ENCODE data around the gene DDX49. TPM values are rescaled to one million over a fixed set of nuclear protein-coding genes. Genes with fewer than 3 reads are reported as not detected.

The DDX49 gene
- 10 to 100 TPM; 82.1 to 91.0 TPM for total RNA-seq

GRCh38 chr19:18919086-18919899 is at the start of gene DDX49, which contains the start of gene COPE:
TSS of gene DDX49 (plus strand) at chr19:18919715. CDS start at chr19:18919742, 27 bp downstream.
TSS of gene COPE (minus strand) at chr19:18919387. CDS start at chr19:18919348, 39 bp downstream.
- POLR2A ChIA-PET = interaction anchor here (0.5 to 1.3 kb wide), 14 partner anchors 9 to 348 kb away, joined by 3 to 7 read pairs (median 3); partner anchors contain the start of genes REX1BD and UBA52
- CTCF ChIA-PET = interaction anchor here (0.5 to 1.1 kb wide), 4 partner anchors 52 to 1177 kb away, joined by 3 to 4 read pairs (median 3); no protein-coding TSS in a partner anchor

- ChIA-PET POLR2A (no interaction called here), CTCF (no interaction called here)
Observed at GRCh38 chr19:18869781-18870530, 49.6 kb upstream of the DDX49 start.

GRCh38 chr19:18870531-18871172 is 48.9 kb upstream of the DDX49 start:
- POLR2A ChIA-PET = interaction anchor here (0.6 to 0.7 kb wide), 2 partner anchors 9 to 336 kb away, joined by 3 to 5 read pairs; no protein-coding TSS in a partner anchor

GRCh38 chr19:18871543-18871942 is 48.0 kb upstream of the DDX49 start:
- CTCF ChIA-PET = interaction anchor here (0.7 to 1.8 kb wide), 2 partner anchors 24 to 443 kb away, joined by 3 to 5 read pairs; no protein-coding TSS in a partner anchor
- POLR2A ChIA-PET = interaction anchor here (0.7 kb wide), 1 partner anchor 10 kb away, joined by 5 read pairs; no protein-coding TSS in a partner anchor

More at GRCh38 chr19:18870531-18871172, 48.9 kb upstream of the DDX49 start:
- CTCF ChIA-PET = interaction anchor here (1.8 kb wide), 1 partner anchor 23 kb away, joined by 5 read pairs; no protein-coding TSS in a partner anchor

- ChIA-PET CTCF (no interaction called here), POLR2A (no interaction called here)
Observed at GRCh38 chr19:18875726-18876125, 43.8 kb upstream of the DDX49 start.

- ChIA-PET POLR2A (interaction anchor here (0.6 to 0.7 kb wide), 2 partner anchors 42 to 63 kb away, joined by 3 read pairs; partner anchors contain the start of genes COPE and DDX49), CTCF (interaction anchor here (0.6 to 0.7 kb wide), 4 partner anchors 12 to 395 kb away, joined by 3 to 4 read pairs (median 4); no protein-coding TSS in a partner anchor)
Observed at GRCh38 chr19:18876865-18877264, 42.6 kb upstream of the DDX49 start.

GRCh38 chr19:18878058-18878797 is 41.3 kb upstream of the DDX49 start:
- POLR2A ChIA-PET = interaction anchor here (0.5 kb wide), 1 partner anchor 120 kb away, joined by 8 read pairs; no protein-coding TSS in a partner anchor
- CTCF ChIA-PET = interaction anchor here (1.1 kb wide), 1 partner anchor 12 kb away, joined by 4 read pairs; no protein-coding TSS in a partner anchor

GRCh38 chr19:18878858-18879578 is 40.5 kb upstream of the DDX49 start:
- CTCF ChIA-PET = no interaction called here
- POLR2A ChIA-PET = interaction anchor here (0.6 kb wide), 1 partner anchor 83 kb away, joined by 8 read pairs; no protein-coding TSS in a partner anchor

GRCh38 chr19:18879579-18880373 is 39.7 kb upstream of the DDX49 start:
- CTCF ChIA-PET = interaction anchor here (0.6 to 0.9 kb wide), 2 partner anchors 24 to 166 kb away, joined by 3 read pairs; no protein-coding TSS in a partner anchor

GRCh38 chr19:18881491-18881890 is 38.0 kb upstream of the DDX49 start:
- ChIA-PET POLR2A (interaction anchor here (0.7 kb wide), 1 partner anchor 139 kb away, joined by 4 read pairs; no protein-coding TSS in a partner anchor), CTCF (no interaction called here)

More at GRCh38 chr19:18879579-18880373, 39.7 kb upstream of the DDX49 start:
- POLR2A ChIA-PET = interaction anchor here (0.6 kb wide), 1 partner anchor 84 kb away, joined by 8 read pairs; no protein-coding TSS in a partner anchor

GRCh38 chr19:18883526-18884304 is 35.8 kb upstream of the DDX49 start:
- CTCF ChIA-PET = interaction anchor here (0.6 kb wide), 1 partner anchor 190 kb away, joined by 4 read pairs; no protein-coding TSS in a partner anchor
- POLR2A ChIA-PET = no interaction called here

GRCh38 chr19:18886972-18887371 is 32.5 kb upstream of the DDX49 start:
- CTCF ChIA-PET = no interaction called here
- POLR2A ChIA-PET = no interaction called here

- ChIA-PET CTCF (no interaction called here), POLR2A (no interaction called here)
Observed at GRCh38 chr19:18889949-18890745, 29.4 kb upstream of the DDX49 start.

- POLR2A ChIA-PET = interaction anchor here (0.6 kb wide), 1 partner anchor 39 kb away, joined by 3 read pairs; no protein-coding TSS in a partner anchor
- CTCF ChIA-PET = no interaction called here
Observed at GRCh38 chr19:18893587-18894253, 25.8 kb upstream of the DDX49 start.
